Anterior cingulate cortex (tissue), 58 donors: Measurements from ENCODE around the gene AIM2.
"Not testable (repeated sequence)": the region's sequence is repeated elsewhere in the genome, so short reads cannot be mapped to it uniquely, and the experiment has no call there.

Source experiments
- DNase-seq, 58 donors: peaks; one replicate each; lab custom pipeline; 2025; lab: John Stamatoyannopoulos, UW

The AIM2 gene

GRCh38 chr1:159076438-159077119, at the start of gene AIM2:
Gene AIM2, minus strand, starts transcription at chr1:159076766. Its CDS starts 3,267 bp downstream, at chr1:159073499.
- no peak for DNase-seq

- DNase-seq: no peak
Observed at GRCh38 chr1:159123587-159123986, 47.0 kb upstream of the AIM2 start.

- DNase-seq: no peak
Observed at GRCh38 chr1:159122005-159122621, 45.5 kb upstream of the AIM2 start.

GRCh38 chr1:159121526-159121925, 45.0 kb upstream of the AIM2 start:
- DNase-seq: no peak

- DNase-seq: no peak
Observed at GRCh38 chr1:159120317-159120716, 43.8 kb upstream of the AIM2 start.

GRCh38 chr1:159113596-159114433, 37.2 kb upstream of the AIM2 start:
- peak in 5 of 58 donors; percentile 1 to 32 (median 8) for DNase-seq

- not testable (repeated sequence) for DNase-seq
Observed at GRCh38 chr1:159103021-159103420, 26.5 kb upstream of the AIM2 start.

- DNase-seq: no peak
Observed at GRCh38 chr1:159100589-159100988, 24.0 kb upstream of the AIM2 start.

GRCh38 chr1:159098596-159098995, 22.0 kb upstream of the AIM2 start:
- DNase-seq: no peak

- no peak for DNase-seq
Observed at GRCh38 chr1:159092036-159092760, 15.6 kb upstream of the AIM2 start.

GRCh38 chr1:159091607-159092031, 15.1 kb upstream of the AIM2 start:
- DNase-seq: no peak

- DNase-seq: no peak
Observed at GRCh38 chr1:159091180-159091560, 14.6 kb upstream of the AIM2 start.

- no peak for DNase-seq
Observed at GRCh38 chr1:159090286-159091179, 14.0 kb upstream of the AIM2 start.

- DNase-seq: no peak
Observed at GRCh38 chr1:159089184-159089791, 12.7 kb upstream of the AIM2 start.

GRCh38 chr1:159088546-159089183, 12.1 kb upstream of the AIM2 start:
- DNase-seq: no peak

- DNase-seq: no peak
Observed at GRCh38 chr1:159088050-159088449, 11.5 kb upstream of the AIM2 start.

- no peak for DNase-seq
Observed at GRCh38 chr1:159084867-159085266, 8.3 kb upstream of the AIM2 start.

GRCh38 chr1:159084152-159084551, 7.6 kb upstream of the AIM2 start:
- DNase-seq: no peak

- DNase-seq: no peak
Observed at GRCh38 chr1:159083013-159083412, 6.4 kb upstream of the AIM2 start.
